Testis (tissue), 2 donors: Measurements from ENCODE around the gene PHYH.
"Not testable (repeated sequence)": the region's sequence is repeated elsewhere in the genome, so short reads cannot be mapped to it uniquely, and the experiment has no call there.

Experiments
- CTCF ChIP-seq, 3 experiments: fragments of 450-650 bp in 2 of 3; fragments of 200-600 bp in 1 of 3; sonication (generic) in 1 of 3; IDR thresholded peaks; one replicate each; pipeline ENCODE4 v1.5.1; 2016 to 2019; ENCODE audit warnings: antibody characterized with exemption in 3 of 3, mild to moderate bottlenecking in 2 of 3, moderate library complexity in 1 of 3
- POLR2A ChIP-seq: fragments of 450-650 bp; IDR thresholded peaks from one replicate; pipeline ENCODE4 v1.6.1; 2017; ENCODE audit warnings: antibody characterized with exemption, mild to moderate bottlenecking, moderate library complexity

GRCh38 chr10:13282348-13282747 is 17.5 kb downstream of the PHYH start:
- not testable (repeated sequence) for TF ChIP-seq CTCF (IDR thresholded peaks at IDR 0.05); POLR2A
